ENCODE results near the gene SOX5. TPM values are rescaled to one million over a fixed set of nuclear protein-coding genes. Genes with fewer than 3 reads are reported as not detected.

The SOX5 gene
- total and polyA plus RNA-seq, 9 of the 15 experiments (the other 6 are each of a cell fraction or from before 2014, with no cell fraction given) = 8.3 to 16.5 (median 11.9) TPM

- Histone ChIP-seq H3K4me1 (replicated peaks in 1 of 2; ENCODE audit: control insufficient read depth in 2 of 2, insufficient read depth in 2 of 2, low read length in 2 of 2) (peaks cover 0 to 28% of the 10 kb centered on the region in 2 experiments; a peak in 3 of 5 replicates), H3K9me1 (ENCODE audit: control insufficient read depth, insufficient read depth, low read length) (no peaks in the 10 kb centered on the region), H3K36me3 (ENCODE audit: control insufficient read depth, insufficient read depth, low read length) (no peaks in the 10 kb centered on the region), H2AFZ (ENCODE audit: low read depth, low read length) (peak overlapping the region; percentile 77), H3K9ac (ENCODE audit: insufficient read depth in 1 of 2, low read depth in 2 of 2, low read length in 2 of 2) (peak overlapping the region in 1 of 2 experiments; percentile 20; a peak in 1 of 4 replicates), H4K20me1 (replicated peaks; ENCODE audit: control insufficient read depth, insufficient read depth, low read length) (no peaks in the 10 kb centered on the region), H3K9me3 (replicated peaks; ENCODE audit: control insufficient read depth, insufficient read depth, low read depth, low read length) (no peaks in the 10 kb centered on the region; the same call in 1 of the 2 replicates), H3K27ac (ENCODE audit: extremely low read depth, low read depth, low read length) (peak overlapping the region; percentile 55), H3K4me2 (ENCODE audit: insufficient read depth, low read length) (peak overlapping the region; percentile 45; the same call in 1 of the 2 replicates), H3K27me3 (ENCODE audit: control insufficient read depth in 2 of 2, insufficient read depth in 2 of 2, low read length in 2 of 2) (no peaks in the 10 kb centered on the region), H3K4me3 (no peak overlapping the region), H3K79me2 (ENCODE audit: control insufficient read depth, insufficient read depth, low read length) (no peaks in the 10 kb centered on the region)
- in situ Hi-C loops (cut with MboI) (no loop called here), intact Hi-C loops (cut with micrococcal nuclease) (loop anchor here (5.0 kb wide), 1 partner anchor 165 kb away; no protein-coding TSS in a partner anchor)
- ATAC-seq (peak; percentile 87), FAIRE-seq (peak; percentile 29), DNase-seq (ENCODE audit: extremely low read depth in 1 of 4, low spot score in 3 of 4) (peak; percentile 15 to 78 (median 37))
- CTCF ChIA-PET (ENCODE audit: low intra/inter-chr PET ratio) = no interaction called here
- BruUV-seq (replicated peaks) = TSS peak; percentile 53
- POLR2A ChIA-PET = no interaction called here
- 2% methylated on average over 3 of the region's 3 CpGs for WGBS (ENCODE audit: insufficient coverage, low coverage, missing lambda C conversion rate)
- TF ChIP-seq ATF1 (CRISPR knock-in tag; IDR thresholded peaks at IDR 0.05) (no peak), ATF1 (tag; IDR thresholded peaks at IDR 0.05) (peak; percentile 24; the same call in 1 of the 2 replicates), ZNF79 (CRISPR knock-in tag; IDR thresholded peaks at IDR 0.05; ENCODE audit: low read depth) (no peak), BRD9 (IDR thresholded peaks at IDR 0.05; ENCODE audit: low read depth, partially characterized antibody) (peak; percentile 72), LEF1 (IDR thresholded peaks at IDR 0.05) (peak; percentile 94), NCOR1 (IDR thresholded peaks at IDR 0.05) (peak; percentile 79), ZNF76 (CRISPR knock-in tag; IDR thresholded peaks at IDR 0.05; ENCODE audit: borderline replicate concordance) (no peak), GATA2 (CRISPR knock-in tag; IDR thresholded peaks at IDR 0.05) (peak; percentile 47; the same call in 1 of the 2 replicates), NRF1 (conservative IDR thresholded peaks at IDR 0.05 in 1 of 2, IDR thresholded peaks at IDR 0.05 in 1 of 2) (no peak), NFRKB (IDR thresholded peaks at IDR 0.05; ENCODE audit: low read depth) (peak; percentile 39; the same call in 1 of the 2 replicates)
- TF ChIP-seq, protein P1, sequence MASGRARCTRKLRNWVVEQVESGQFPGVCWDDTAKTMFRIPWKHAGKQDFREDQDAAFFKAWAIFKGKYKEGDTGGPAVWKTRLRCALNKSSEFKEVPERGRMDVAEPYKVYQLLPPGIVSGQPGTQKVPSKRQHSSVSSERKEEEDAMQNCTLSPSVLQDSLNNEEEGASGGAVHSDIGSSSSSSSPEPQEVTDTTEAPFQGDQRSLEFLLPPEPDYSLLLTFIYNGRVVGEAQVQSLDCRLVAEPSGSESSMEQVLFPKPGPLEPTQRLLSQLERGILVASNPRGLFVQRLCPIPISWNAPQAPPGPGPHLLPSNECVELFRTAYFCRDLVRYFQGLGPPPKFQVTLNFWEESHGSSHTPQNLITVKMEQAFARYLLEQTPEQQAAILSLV (tag; IDR thresholded peaks at IDR 0.05) = peak; percentile 80
- TF ChIP-seq, protein P2, sequence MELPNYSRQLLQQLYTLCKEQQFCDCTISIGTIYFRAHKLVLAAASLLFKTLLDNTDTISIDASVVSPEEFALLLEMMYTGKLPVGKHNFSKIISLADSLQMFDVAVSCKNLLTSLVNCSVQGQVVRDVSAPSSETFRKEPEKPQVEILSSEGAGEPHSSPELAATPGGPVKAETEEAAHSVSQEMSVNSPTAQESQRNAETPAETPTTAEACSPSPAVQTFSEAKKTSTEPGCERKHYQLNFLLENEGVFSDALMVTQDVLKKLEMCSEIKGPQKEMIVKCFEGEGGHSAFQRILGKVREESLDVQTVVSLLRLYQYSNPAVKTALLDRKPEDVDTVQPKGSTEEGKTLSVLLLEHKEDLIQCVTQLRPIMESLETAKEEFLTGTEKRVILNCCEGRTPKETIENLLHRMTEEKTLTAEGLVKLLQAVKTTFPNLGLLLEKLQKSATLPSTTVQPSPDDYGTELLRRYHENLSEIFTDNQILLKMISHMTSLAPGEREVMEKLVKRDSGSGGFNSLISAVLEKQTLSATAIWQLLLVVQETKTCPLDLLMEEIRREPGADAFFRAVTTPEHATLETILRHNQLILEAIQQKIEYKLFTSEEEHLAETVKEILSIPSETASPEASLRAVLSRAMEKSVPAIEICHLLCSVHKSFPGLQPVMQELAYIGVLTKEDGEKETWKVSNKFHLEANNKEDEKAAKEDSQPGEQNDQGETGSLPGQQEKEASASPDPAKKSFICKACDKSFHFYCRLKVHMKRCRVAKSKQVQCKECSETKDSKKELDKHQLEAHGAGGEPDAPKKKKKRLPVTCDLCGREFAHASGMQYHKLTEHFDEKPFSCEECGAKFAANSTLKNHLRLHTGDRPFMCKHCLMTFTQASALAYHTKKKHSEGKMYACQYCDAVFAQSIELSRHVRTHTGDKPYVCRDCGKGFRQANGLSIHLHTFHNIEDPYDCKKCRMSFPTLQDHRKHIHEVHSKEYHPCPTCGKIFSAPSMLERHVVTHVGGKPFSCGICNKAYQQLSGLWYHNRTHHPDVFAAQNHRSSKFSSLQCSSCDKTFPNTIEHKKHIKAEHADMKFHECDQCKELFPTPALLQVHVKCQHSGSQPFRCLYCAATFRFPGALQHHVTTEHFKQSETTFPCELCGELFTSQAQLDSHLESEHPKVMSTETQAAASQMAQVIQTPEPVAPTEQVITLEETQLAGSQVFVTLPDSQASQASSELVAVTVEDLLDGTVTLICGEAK (IDR thresholded peaks at IDR 0.05) = peak; percentile 40; the same call in 1 of the 2 replicates
- TF ChIP-seq, protein P2 (CRISPR knock-in tag; IDR thresholded peaks at IDR 0.05) = no peak
Observed at GRCh38 chr12:23887055-23887835, 62.2 kb downstream of the SOX5 start.
